Naive thymus-derived CD4-positive, alpha-beta T cell (primary cell): Measurements from ENCODE around the gene FBXO47. TPM values are rescaled to one million over a fixed set of nuclear protein-coding genes. Genes with fewer than 3 reads are reported as not detected.
"Not testable (repeated sequence)": the region's sequence is repeated elsewhere in the genome, so short reads cannot be mapped to it uniquely, and the experiment has no call there.

Experiments
- ATAC-seq: fragments of 150-1000 bp; cut with Tn5 transposase; 2 replicates; pipeline ENCODE4 v1.10.0; 2021; ENCODE audit warnings: mild to moderate bottlenecking, moderate library complexity
- CTCF ChIA-PET: fragments of 350-600 bp; sonication (Branson Sonifier 250); formaldehyde crosslinking; loops from one replicate; lab custom pipeline; 2021; ENCODE audit warnings: antibody characterized with exemption; lab: Charles Lee
- POLR2A ChIA-PET: fragments of 350-600 bp; sonication (Branson Sonifier 250); formaldehyde crosslinking; loops from one replicate; lab custom pipeline; 2021; ENCODE audit warnings: antibody characterized with exemption, inconsistent platforms; lab: Charles Lee
- DNase-seq, 9 donors: peaks; one replicate each; pipeline versions ENCODE4 v3.0.0 to v3.0.0-alpha.2; 2020 to 2022; ENCODE audit warnings: mixed read lengths in 1 of 9
- H3K27ac ChIP-seq: one replicate; pipeline ENCODE4 v1.7.0; 2013; ENCODE audit warnings: mild to moderate bottlenecking, low read depth, low read length, moderate library complexity
- H3K27me3 ChIP-seq, 2 donors: one replicate each; pipeline ENCODE4 v1.7.0; 2013; ENCODE audit warnings: low read length in 2 of 2, mild to moderate bottlenecking in 2 of 2, moderate library complexity in 2 of 2; ENCODE audit not compliant: control insufficient read depth in 2 of 2, insufficient read depth in 2 of 2
- H3K36me3 ChIP-seq, 3 experiments: 1 replicate in 2 of 3; 2 replicates in 1 of 3; pipeline ENCODE4 v1.7.0; 2013; ENCODE audit warnings: low read length in 3 of 3, mild to moderate bottlenecking in 3 of 3, moderate library complexity in 1 of 3; ENCODE audit not compliant: insufficient read depth in 3 of 3, control insufficient read depth in 2 of 3
- H3K4me1 ChIP-seq, 2 donors: one replicate each; pipeline ENCODE4 v1.7.0; 2013; ENCODE audit warnings: low read length in 2 of 2, mild to moderate bottlenecking in 2 of 2, moderate library complexity in 1 of 2; ENCODE audit not compliant: control insufficient read depth in 2 of 2, insufficient read depth in 2 of 2
- H3K4me3 ChIP-seq: 2 replicates; pipeline ENCODE4 v1.7.0; 2013; ENCODE audit warnings: mild to moderate bottlenecking, low read length
- H3K9me3 ChIP-seq, 3 experiments: 1 replicate in 2 of 3; 2 replicates in 1 of 3; pipeline ENCODE4 v1.7.0; 2013; ENCODE audit warnings: low read length in 3 of 3; ENCODE audit not compliant: control insufficient read depth in 2 of 3
- H3K27ac Mint-ChIP-seq, 9 donors: one replicate each; pipeline ENCODE4 v1.8.0; 2020 to 2022; ENCODE audit warnings: mixed read lengths in 9 of 9, mild to moderate bottlenecking in 8 of 9, moderate library complexity in 5 of 9, inconsistent platforms in 2 of 9
- H3K27me3 Mint-ChIP-seq, 5 donors: one replicate each; pipeline ENCODE4 v1.8.0; 2021 to 2022; ENCODE audit warnings: mixed read lengths in 5 of 5, mild to moderate bottlenecking in 1 of 5
- H3K36me3 Mint-ChIP-seq, 5 donors: one replicate each; pipeline ENCODE4 v1.8.0; 2020 to 2022; ENCODE audit warnings: mixed read lengths in 5 of 5, mild to moderate bottlenecking in 3 of 5, inconsistent platforms in 1 of 5
- H3K4me1 Mint-ChIP-seq, 7 donors: one replicate each; pipeline ENCODE4 v1.8.0; 2020 to 2022; ENCODE audit warnings: mixed read lengths in 7 of 7, mild to moderate bottlenecking in 3 of 7, inconsistent platforms in 1 of 7
- H3K4me3 Mint-ChIP-seq, 10 donors: one replicate each; pipeline ENCODE4 v1.8.0; 2020 to 2022; ENCODE audit warnings: mild to moderate bottlenecking in 10 of 10, mixed read lengths in 10 of 10, moderate library complexity in 6 of 10, inconsistent platforms in 2 of 10
- H3K9me3 Mint-ChIP-seq, 11 donors: one replicate each; pipeline ENCODE4 v1.8.0; 2020 to 2022; ENCODE audit warnings: mixed read lengths in 11 of 11, mild to moderate bottlenecking in 4 of 11, inconsistent platforms in 1 of 11, moderate library complexity in 1 of 11
- intact Hi-C, 2 donors: fragments of 100-400 bp; cut with micrococcal nuclease; formaldehyde crosslinking; loops; one replicate each; pipeline ENCODE4 v1.15.1; 2023
- polyA plus RNA-seq, 2 donors: library from polyadenylated mRNA; unstranded; fragments of 300-500 nt; fragmentation: Illumina TruSeq; gene quantifications; one replicate each; pipeline ENCODE4 v1.2.3, GENCODE V29; 2021
- total RNA-seq, 6 experiments: library from RNA in 5 of 6; stranded (reverse) in 5 of 6; gene quantifications; 1 replicate in 5 of 6; 2 replicates in 1 of 6; pipeline ENCODE4 v1.2.3 and lab custom pipeline; 2021 to 2026

Gene FBXO47
- total and polyA plus RNA-seq, 7 experiments from 2014 or later: not detected

DNA sequence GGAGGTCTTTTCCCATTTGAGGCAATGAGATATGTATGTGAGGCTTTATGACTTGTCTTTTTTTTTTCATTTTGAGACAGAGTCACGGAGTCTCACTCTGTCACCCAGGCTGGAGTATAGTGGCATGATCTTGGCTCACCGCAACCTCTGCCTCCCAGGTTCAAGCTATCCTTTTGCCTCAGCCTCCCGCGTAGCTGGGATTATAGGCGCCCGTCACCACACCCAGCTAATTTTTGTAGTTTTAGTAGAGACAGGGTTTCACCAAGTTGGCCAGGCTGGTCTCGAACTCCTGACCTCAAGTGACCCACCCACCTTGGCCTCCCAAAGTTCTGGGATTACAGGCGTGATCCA is 55.5 kb downstream of the FBXO47 start:
- H3K4me3 Mint-ChIP-seq, intact Hi-C loops, H3K27me3 ChIP-seq, H3K27me3 Mint-ChIP-seq, POLR2A ChIA-PET, DNase-seq, H3K27ac ChIP-seq, ATAC-seq, H3K4me1 ChIP-seq, H3K4me3 ChIP-seq, CTCF ChIA-PET, H3K9me3 ChIP-seq, H3K9me3 Mint-ChIP-seq: not testable (repeated sequence)
- Mint-ChIP-seq H3K4me1 (peaks cover 13 to 30% (median 17%) of the 10 kb centered on the region in 7 donors), H3K36me3 (peaks cover 4 to 18% (median 10%) of the 10 kb centered on the region in 5 donors), H3K27ac (peak overlapping the region in 5 of 9 donors; percentile 13 to 59 (median 45))
- peaks cover 8 to 90% (median 28%) of the 10 kb centered on the region in 3 experiments for H3K36me3 ChIP-seq

GRCh38 chr17:38911081-38911730 is 56.0 kb downstream of the FBXO47 start:
- no peaks in the 10 kb centered on the region for H3K9me3 Mint-ChIP-seq
- Histone ChIP-seq H3K36me3 (peaks cover 8 to 89% (median 28%) of the 10 kb centered on the region in 3 experiments), H3K9me3 (no peaks in the 10 kb centered on the region), H3K27ac (no peak overlapping the region), H3K4me1 (peaks cover 0 to 5% of the 10 kb centered on the region in 2 donors), H3K27me3 (no peaks in the 10 kb centered on the region), H3K4me3 (no peak overlapping the region)
- H3K27me3 Mint-ChIP-seq: no peaks in the 10 kb centered on the region
- intact Hi-C loops: no loop called here
- peaks cover 13 to 34% (median 16%) of the 10 kb centered on the region in 7 donors for H3K4me1 Mint-ChIP-seq
- ATAC-seq (no peak), DNase-seq (no peak)
- peaks cover 4 to 16% (median 10%) of the 10 kb centered on the region in 5 donors for H3K36me3 Mint-ChIP-seq
- CTCF ChIA-PET: no interaction called here
- peak overlapping the region in 2 of 9 donors; percentile 13 to 59 for H3K27ac Mint-ChIP-seq
- no peak overlapping the region for H3K4me3 Mint-ChIP-seq
- POLR2A ChIA-PET: interaction anchor here (0.9 to 1.4 kb wide), 2 partner anchors 8 to 9 kb away, joined by 4 read pairs; no protein-coding TSS in a partner anchor

DNA sequence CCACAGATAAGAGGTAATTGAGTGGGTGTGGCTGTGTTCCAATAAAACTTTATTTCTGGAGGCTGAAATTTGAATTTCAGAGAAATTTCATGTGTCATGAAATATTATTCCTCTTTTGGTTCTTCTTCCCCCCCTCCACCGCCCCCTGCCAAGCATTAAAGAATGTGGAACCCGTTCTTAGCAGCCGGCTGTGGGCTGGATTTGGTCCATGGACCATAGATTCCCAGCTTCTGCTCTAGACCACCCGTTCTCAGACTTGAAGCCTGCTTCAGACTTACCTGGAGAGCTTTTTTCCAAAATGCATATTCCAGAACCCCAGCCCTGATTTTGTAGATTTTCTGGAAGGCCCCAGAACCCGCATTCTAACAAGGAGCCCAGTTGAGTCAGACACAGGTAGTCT is 56.9 kb downstream of the FBXO47 start:
- ATAC-seq: no peak
- H3K36me3 ChIP-seq: peaks cover 3 to 84% (median 21%) of the 10 kb centered on the region in 3 experiments
- no peaks in the 10 kb centered on the region for H3K27me3 ChIP-seq
- no peak overlapping the region for H3K27ac ChIP-seq
- Mint-ChIP-seq H3K4me1 (peaks cover 16 to 43% (median 24%) of the 10 kb centered on the region in 7 donors), H3K27ac (peak overlapping the region in 2 of 9 donors; percentile 36 to 48), H3K4me3 (no peak overlapping the region), H3K27me3 (no peaks in the 10 kb centered on the region), H3K9me3 (no peaks in the 10 kb centered on the region), H3K36me3 (peaks cover 4 to 16% (median 6%) of the 10 kb centered on the region in 5 donors)
- no peaks in the 10 kb centered on the region for H3K9me3 ChIP-seq
- ChIA-PET POLR2A (interaction anchor here (0.9 to 1.4 kb wide), 2 partner anchors 8 to 9 kb away, joined by 4 read pairs; no protein-coding TSS in a partner anchor), CTCF (no interaction called here)
- H3K4me3 ChIP-seq: no peak overlapping the region
- intact Hi-C loops: no loop called here
- DNase-seq: no peak
- H3K4me1 ChIP-seq: peaks cover 0 to 5% of the 10 kb centered on the region in 2 donors

- ATAC-seq: no peak
Observed at GRCh38 chr17:38908676-38909181, 58.5 kb downstream of the FBXO47 start.

DNA sequence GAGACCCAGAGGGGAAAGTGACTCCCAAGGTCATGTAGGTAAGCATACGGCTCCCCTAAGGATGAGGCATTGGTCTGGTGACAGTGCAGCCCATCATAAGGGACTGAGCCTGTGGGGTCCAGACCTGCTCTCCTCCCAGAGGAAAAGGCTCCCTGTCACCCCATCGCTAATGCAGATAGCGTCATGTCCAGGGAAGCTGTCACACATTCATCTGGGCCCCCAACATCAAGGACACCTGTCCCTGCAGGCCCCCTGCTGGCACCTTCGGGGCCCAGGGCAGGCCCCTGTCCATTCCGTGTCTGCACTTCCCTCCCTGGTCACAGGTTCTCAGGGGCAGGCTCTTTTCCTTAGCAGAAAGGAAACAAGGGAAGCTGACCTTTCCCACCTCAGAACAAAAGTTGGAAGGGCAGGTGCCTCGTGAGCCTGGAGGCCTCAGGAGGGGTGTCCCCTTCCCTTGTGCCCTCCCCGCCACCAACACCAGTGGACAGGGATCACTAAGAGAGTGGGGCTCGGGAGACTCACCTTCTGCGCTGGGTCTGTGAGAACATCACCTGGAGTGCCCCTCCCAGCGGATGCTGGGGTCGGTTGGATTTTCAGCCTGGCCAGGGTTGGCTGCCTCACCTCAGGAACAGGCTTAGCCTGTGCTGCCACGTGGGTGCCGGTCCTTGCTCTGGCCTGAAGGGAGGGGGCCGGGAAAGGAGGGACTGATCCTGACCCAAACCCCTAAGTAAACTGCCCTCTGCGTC is 59.1 kb downstream of the FBXO47 start:
- Mint-ChIP-seq H3K9me3 (no peaks in the 10 kb centered on the region), H3K36me3 (peaks cover 0 to 17% (median 11%) of the 10 kb centered on the region in 5 donors), H3K27me3 (no peaks in the 10 kb centered on the region), H3K4me3 (no peak overlapping the region), H3K4me1 (peaks cover 18 to 50% (median 26%) of the 10 kb centered on the region in 7 donors), H3K27ac (peak overlapping the region in 7 of 9 donors; percentile 31 to 68 (median 45))
- peaks cover 5 to 15% of the 10 kb centered on the region in 2 donors for H3K4me1 ChIP-seq
- H3K27ac ChIP-seq: peak overlapping the region; percentile 35
- POLR2A ChIA-PET: interaction anchor here (1.7 kb wide), 1 partner anchor 14 kb away, joined by 5 read pairs; no protein-coding TSS in a partner anchor
- DNase-seq (no peak), ATAC-seq (no peak)
- intact Hi-C loops: no loop called here
- H3K27me3 ChIP-seq: no peaks in the 10 kb centered on the region
- H3K36me3 ChIP-seq: peaks cover 0 to 83% (median 6%) of the 10 kb centered on the region in 3 experiments
- H3K4me3 ChIP-seq: no peak overlapping the region
- H3K9me3 ChIP-seq: no peaks in the 10 kb centered on the region
- CTCF ChIA-PET: interaction anchor here (1.7 kb wide), 1 partner anchor 13 kb away, joined by 4 read pairs; no protein-coding TSS in a partner anchor

More at GRCh38 chr17:38908676-38909181, 58.5 kb downstream of the FBXO47 start:
- H3K4me3 Mint-ChIP-seq: no peak overlapping the region
- no peaks in the 10 kb centered on the region for H3K9me3 ChIP-seq
- H3K36me3 ChIP-seq: peaks cover 0 to 83% (median 6%) of the 10 kb centered on the region in 3 experiments
- peaks cover 0 to 15% (median 6%) of the 10 kb centered on the region in 5 donors for H3K36me3 Mint-ChIP-seq
- peak overlapping the region; percentile 35 for H3K27ac ChIP-seq
- H3K4me1 Mint-ChIP-seq: peaks cover 15 to 48% (median 24%) of the 10 kb centered on the region in 7 donors
- H3K4me3 ChIP-seq: no peak overlapping the region
- H3K9me3 Mint-ChIP-seq: no peaks in the 10 kb centered on the region
- H3K27me3 Mint-ChIP-seq: no peaks in the 10 kb centered on the region
- POLR2A ChIA-PET: interaction anchor here (0.6 kb wide), 1 partner anchor 14 kb away, joined by 3 read pairs; no protein-coding TSS in a partner anchor
- no peak for DNase-seq
- peaks cover 0 to 8% of the 10 kb centered on the region in 2 donors for H3K4me1 ChIP-seq
- CTCF ChIA-PET: no interaction called here
- intact Hi-C loops: no loop called here
- H3K27ac Mint-ChIP-seq: peak overlapping the region in 2 of 9 donors; percentile 38 to 43
- no peaks in the 10 kb centered on the region for H3K27me3 ChIP-seq

DNA sequence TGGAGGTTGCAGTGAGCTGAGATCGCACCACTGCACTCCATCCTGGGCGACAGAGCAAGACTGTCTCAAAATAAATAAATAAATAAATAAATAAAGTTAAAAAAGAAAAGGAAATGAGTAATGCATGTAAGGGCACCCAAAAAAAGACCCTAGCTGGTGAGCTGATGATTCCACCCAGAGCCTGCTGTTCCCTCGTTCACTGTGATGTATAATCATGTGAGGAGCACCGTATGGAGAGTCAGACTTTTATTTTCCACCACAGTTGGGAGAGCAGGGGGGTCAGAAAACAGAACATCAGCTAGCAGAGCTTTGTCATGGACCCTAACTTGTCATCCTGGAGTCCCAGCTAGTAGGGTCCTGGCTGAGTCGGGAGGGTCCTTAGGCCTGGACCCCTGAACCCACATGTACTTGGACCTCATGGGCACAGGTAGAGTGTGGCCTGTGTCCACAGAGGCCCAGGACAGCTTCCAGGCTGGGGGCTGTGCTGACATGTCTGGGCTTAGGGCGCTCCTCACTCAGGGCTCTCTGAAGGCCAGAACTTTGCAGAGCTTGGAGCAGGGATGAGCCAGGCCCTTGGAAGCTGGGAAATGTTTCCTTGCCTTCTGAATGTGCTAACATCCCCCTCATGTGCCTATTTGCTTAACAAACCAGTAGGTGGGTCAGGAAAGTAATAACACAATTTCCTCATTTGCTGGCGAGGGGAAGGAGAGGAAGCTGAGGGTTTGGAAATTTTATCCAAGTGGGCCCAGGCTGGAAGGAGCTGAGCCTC is 60.6 kb downstream of the FBXO47 start:
- ATAC-seq (peak; percentile 24), DNase-seq (no peak)
- H3K27ac ChIP-seq: peak overlapping the region; percentile 21
- CTCF ChIA-PET: interaction anchor here (1.7 kb wide), 1 partner anchor 12 kb away, joined by 4 read pairs; no protein-coding TSS in a partner anchor
- H3K36me3 ChIP-seq: peaks cover 0 to 78% (median 3%) of the 10 kb centered on the region in 3 experiments
- H3K9me3 ChIP-seq: no peaks in the 10 kb centered on the region
- intact Hi-C loops: no loop called here
- Mint-ChIP-seq H3K27ac (peak overlapping the region in 7 of 9 donors; percentile 36 to 87 (median 67)), H3K4me3 (no peak overlapping the region), H3K4me1 (peaks cover 23 to 48% (median 30%) of the 10 kb centered on the region in 7 donors), H3K27me3 (no peaks in the 10 kb centered on the region), H3K9me3 (no peaks in the 10 kb centered on the region), H3K36me3 (peaks cover 0 to 20% (median 14%) of the 10 kb centered on the region in 5 donors)
- POLR2A ChIA-PET: interaction anchor here (0.6 to 1.7 kb wide), 5 partner anchors 9 to 83 kb away, joined by 3 to 5 read pairs (median 3); no protein-coding TSS in a partner anchor
- no peaks in the 10 kb centered on the region for H3K27me3 ChIP-seq
- no peak overlapping the region for H3K4me3 ChIP-seq
- H3K4me1 ChIP-seq: peaks cover 5 to 27% of the 10 kb centered on the region in 2 donors
